WTC11 (cell line): Measurements from ENCODE around the gene ZSWIM4. TPM values are rescaled to one million over a fixed set of nuclear protein-coding genes. Genes with fewer than 3 reads are reported as not detected.

ENCODE experiments used
- ATAC-seq: fragments of 200-7000 bp; cut with Tn5 transposase; 2 replicates; pipeline ENCODE4 v1.10.0; 2021; ENCODE audit warnings: mild to moderate bottlenecking, moderate library complexity
- CTCF ChIA-PET: fragments of 300-600 bp; sonication (Branson Sonifier 250); formaldehyde crosslinking; loops from one replicate; lab custom pipeline; 2021; ENCODE audit warnings: antibody characterized with exemption; lab: Charles Lee
- POLR2A ChIA-PET: fragments of 350-600 bp; sonication (Branson Sonifier 250); formaldehyde crosslinking; loops from one replicate; lab custom pipeline; 2021; ENCODE audit warnings: antibody characterized with exemption; lab: Charles Lee
- DNase-seq: peaks from one replicate; pipeline ENCODE4 v3.0.0; 2021; ENCODE audit warnings: low spot score
- H3K27ac Mint-ChIP-seq: 2 replicates; pipeline ENCODE4 v1.8.0; 2021; ENCODE audit warnings: mixed read lengths
- H3K27me3 Mint-ChIP-seq: 2 replicates; pipeline ENCODE4 v1.8.0; 2021; ENCODE audit warnings: low read depth, mild to moderate bottlenecking, moderate library complexity, mixed read lengths
- H3K36me3 Mint-ChIP-seq: 2 replicates; pipeline ENCODE4 v1.8.0; 2021; ENCODE audit warnings: mixed read lengths
- H3K4me1 Mint-ChIP-seq: 2 replicates; pipeline ENCODE4 v1.8.0; 2022; ENCODE audit warnings: mixed read lengths
- H3K4me3 Mint-ChIP-seq: 2 replicates; pipeline ENCODE4 v1.8.0; 2021; ENCODE audit warnings: mild to moderate bottlenecking, moderate library complexity, mixed read lengths
- H3K9me3 Mint-ChIP-seq: 2 replicates; pipeline ENCODE4 v1.8.0; 2021; ENCODE audit warnings: mixed read lengths
- FOXK1 ChIP-seq: sonication (generic); formaldehyde crosslinking; IDR thresholded peaks from 2 replicates; pipeline ENCODE4 v1.8.0; 2022; ENCODE audit warnings: mild to moderate bottlenecking, moderate library complexity, missing genetic modification reagents
- MXD4 ChIP-seq: fragments of 250-450 bp; sonication (Bioruptor Pico); IDR thresholded peaks from 2 replicates; pipeline ENCODE4 v1.8.0; 2021; ENCODE audit warnings: mild to moderate bottlenecking, moderate library complexity, borderline replicate concordance
- NR1H2 ChIP-seq: sonication (generic); formaldehyde crosslinking; IDR thresholded peaks from 2 replicates; pipeline ENCODE4 v1.9.0; 2021; ENCODE audit warnings: mild to moderate bottlenecking, moderate library complexity, missing genetic modification reagents
- NR2C2 ChIP-seq: sonication (generic); formaldehyde crosslinking; IDR thresholded peaks from 2 replicates; pipeline ENCODE4 v1.8.0; 2022; ENCODE audit warnings: mild to moderate bottlenecking, missing genetic modification reagents
- OVOL2 ChIP-seq: fragments of 250-450 bp; sonication (Bioruptor Pico); IDR thresholded peaks from 2 replicates; pipeline ENCODE4 v1.9.0; 2021; ENCODE audit warnings: mild to moderate bottlenecking, borderline replicate concordance
- RORB ChIP-seq: fragments of 250-450 bp; sonication (Bioruptor Pico); IDR thresholded peaks from 2 replicates; pipeline ENCODE4 v1.9.0; 2021; ENCODE audit warnings: mild to moderate bottlenecking
- SP1 ChIP-seq: sonication (generic); formaldehyde crosslinking; conservative IDR thresholded peaks from 2 replicates; pipeline ENCODE4 v1.8.1; 2022; ENCODE audit warnings: missing genetic modification reagents
- ZNF232 ChIP-seq: sonication (generic); formaldehyde crosslinking; IDR thresholded peaks from 2 replicates; pipeline ENCODE4 v1.8.0; 2022; ENCODE audit warnings: mild to moderate bottlenecking, missing genetic modification reagents
- total RNA-seq: library from RNA; stranded (reverse); gene quantifications from 3 replicates; pipeline ENCODE4 v1.2.3, GENCODE V29; 2021
- TF ChIP-seq, protein P1 (sequence below): sonication (generic); formaldehyde crosslinking; conservative IDR thresholded peaks from 2 replicates; pipeline ENCODE4 v1.8.1; 2023; ENCODE audit warnings: mild to moderate bottlenecking, low read depth, missing genetic modification reagents, moderate library complexity
- TF ChIP-seq, protein P2 (sequence below): sonication (generic); formaldehyde crosslinking; IDR thresholded peaks from 2 replicates; pipeline ENCODE4 v1.8.1; 2023; ENCODE audit warnings: mild to moderate bottlenecking, missing genetic modification reagents
- TF ChIP-seq, protein P3 (sequence below): sonication (generic); formaldehyde crosslinking; IDR thresholded peaks from 2 replicates; pipeline ENCODE4 v1.8.1; 2023; ENCODE audit warnings: mild to moderate bottlenecking, moderate library complexity, missing genetic modification reagents
- TF ChIP-seq, protein P4 (sequence below): sonication (generic); formaldehyde crosslinking; IDR thresholded peaks from 2 replicates; pipeline ENCODE4 v1.8.1; 2022; ENCODE audit warnings: low read depth, mild to moderate bottlenecking, moderate library complexity, missing genetic modification reagents, borderline replicate concordance
- TF ChIP-seq, protein P5 (sequence below): fragments of 250-450 bp; sonication (Bioruptor Pico); IDR thresholded peaks from 2 replicates; pipeline ENCODE4 v1.9.0; 2021; ENCODE audit warnings: mild to moderate bottlenecking, borderline replicate concordance
- TF ChIP-seq, protein P6 (sequence below): sonication (generic); formaldehyde crosslinking; IDR thresholded peaks from 2 replicates; pipeline ENCODE4 v1.8.1; 2022; ENCODE audit warnings: mild to moderate bottlenecking, moderate library complexity, missing genetic modification reagents

The ZSWIM4 gene
- total RNA-seq, 1 experiment from 2014 or later = 33.4 TPM

DNA sequence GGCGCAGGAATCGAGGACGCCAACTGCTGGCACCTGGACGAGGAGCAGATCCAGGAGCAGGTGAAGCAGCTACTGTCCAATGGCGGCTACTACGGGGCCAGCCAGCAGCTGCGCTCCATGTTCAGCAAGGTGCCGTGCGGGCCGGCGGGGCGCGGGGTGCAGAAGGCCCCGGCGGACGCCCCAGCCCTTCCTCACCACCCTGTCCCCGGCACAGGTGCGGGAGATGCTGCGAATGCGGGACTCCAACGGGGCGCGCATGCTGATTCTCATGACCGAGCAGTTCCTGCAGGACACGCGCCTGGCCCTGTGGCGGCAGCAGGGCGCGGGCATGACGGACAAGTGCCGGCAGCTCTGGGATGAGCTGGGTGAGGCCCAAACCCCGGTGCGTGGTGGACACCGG lies 13.6 kb downstream of the ZSWIM4 start (continued):
- TF ChIP-seq, protein P1, sequence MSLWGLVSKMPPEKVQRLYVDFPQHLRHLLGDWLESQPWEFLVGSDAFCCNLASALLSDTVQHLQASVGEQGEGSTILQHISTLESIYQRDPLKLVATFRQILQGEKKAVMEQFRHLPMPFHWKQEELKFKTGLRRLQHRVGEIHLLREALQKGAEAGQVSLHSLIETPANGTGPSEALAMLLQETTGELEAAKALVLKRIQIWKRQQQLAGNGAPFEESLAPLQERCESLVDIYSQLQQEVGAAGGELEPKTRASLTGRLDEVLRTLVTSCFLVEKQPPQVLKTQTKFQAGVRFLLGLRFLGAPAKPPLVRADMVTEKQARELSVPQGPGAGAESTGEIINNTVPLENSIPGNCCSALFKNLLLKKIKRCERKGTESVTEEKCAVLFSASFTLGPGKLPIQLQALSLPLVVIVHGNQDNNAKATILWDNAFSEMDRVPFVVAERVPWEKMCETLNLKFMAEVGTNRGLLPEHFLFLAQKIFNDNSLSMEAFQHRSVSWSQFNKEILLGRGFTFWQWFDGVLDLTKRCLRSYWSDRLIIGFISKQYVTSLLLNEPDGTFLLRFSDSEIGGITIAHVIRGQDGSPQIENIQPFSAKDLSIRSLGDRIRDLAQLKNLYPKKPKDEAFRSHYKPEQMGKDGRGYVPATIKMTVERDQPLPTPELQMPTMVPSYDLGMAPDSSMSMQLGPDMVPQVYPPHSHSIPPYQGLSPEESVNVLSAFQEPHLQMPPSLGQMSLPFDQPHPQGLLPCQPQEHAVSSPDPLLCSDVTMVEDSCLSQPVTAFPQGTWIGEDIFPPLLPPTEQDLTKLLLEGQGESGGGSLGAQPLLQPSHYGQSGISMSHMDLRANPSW (CRISPR knock-in tag) = no peak

DNA sequence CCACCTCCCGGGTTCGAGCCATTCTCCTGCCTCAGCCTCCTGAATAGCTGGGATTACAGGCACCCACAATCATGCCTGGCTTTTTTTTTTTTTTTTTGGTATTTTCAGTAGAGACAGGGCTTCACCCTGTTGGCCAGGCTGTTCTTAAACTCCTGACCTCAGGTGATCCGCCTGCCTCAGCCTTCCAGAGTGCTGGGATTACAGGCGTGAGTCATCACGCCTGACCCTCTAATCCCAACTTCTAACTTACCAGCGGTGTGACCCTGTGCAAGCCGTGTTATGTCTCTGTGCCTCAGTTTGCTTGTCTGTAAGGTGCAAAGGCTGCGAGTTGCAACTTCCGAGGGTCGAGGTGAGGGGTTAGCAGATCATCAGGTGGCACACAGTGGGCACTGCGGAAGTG lies 17.3 kb downstream of the ZSWIM4 start:
- TF ChIP-seq MXD4 (CRISPR knock-in tag) = no peak
- TF ChIP-seq FOXK1 (CRISPR knock-in tag) = no peak
- no peak for TF ChIP-seq RORB (CRISPR knock-in tag)
- no peak for TF ChIP-seq OVOL2 (CRISPR knock-in tag)
- TF ChIP-seq, protein P2, sequence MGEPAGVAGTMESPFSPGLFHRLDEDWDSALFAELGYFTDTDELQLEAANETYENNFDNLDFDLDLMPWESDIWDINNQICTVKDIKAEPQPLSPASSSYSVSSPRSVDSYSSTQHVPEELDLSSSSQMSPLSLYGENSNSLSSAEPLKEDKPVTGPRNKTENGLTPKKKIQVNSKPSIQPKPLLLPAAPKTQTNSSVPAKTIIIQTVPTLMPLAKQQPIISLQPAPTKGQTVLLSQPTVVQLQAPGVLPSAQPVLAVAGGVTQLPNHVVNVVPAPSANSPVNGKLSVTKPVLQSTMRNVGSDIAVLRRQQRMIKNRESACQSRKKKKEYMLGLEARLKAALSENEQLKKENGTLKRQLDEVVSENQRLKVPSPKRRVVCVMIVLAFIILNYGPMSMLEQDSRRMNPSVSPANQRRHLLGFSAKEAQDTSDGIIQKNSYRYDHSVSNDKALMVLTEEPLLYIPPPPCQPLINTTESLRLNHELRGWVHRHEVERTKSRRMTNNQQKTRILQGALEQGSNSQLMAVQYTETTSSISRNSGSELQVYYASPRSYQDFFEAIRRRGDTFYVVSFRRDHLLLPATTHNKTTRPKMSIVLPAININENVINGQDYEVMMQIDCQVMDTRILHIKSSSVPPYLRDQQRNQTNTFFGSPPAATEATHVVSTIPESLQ = no peak
- TF ChIP-seq NR1H2 (CRISPR knock-in tag) = no peak
- TF ChIP-seq, protein P3, sequence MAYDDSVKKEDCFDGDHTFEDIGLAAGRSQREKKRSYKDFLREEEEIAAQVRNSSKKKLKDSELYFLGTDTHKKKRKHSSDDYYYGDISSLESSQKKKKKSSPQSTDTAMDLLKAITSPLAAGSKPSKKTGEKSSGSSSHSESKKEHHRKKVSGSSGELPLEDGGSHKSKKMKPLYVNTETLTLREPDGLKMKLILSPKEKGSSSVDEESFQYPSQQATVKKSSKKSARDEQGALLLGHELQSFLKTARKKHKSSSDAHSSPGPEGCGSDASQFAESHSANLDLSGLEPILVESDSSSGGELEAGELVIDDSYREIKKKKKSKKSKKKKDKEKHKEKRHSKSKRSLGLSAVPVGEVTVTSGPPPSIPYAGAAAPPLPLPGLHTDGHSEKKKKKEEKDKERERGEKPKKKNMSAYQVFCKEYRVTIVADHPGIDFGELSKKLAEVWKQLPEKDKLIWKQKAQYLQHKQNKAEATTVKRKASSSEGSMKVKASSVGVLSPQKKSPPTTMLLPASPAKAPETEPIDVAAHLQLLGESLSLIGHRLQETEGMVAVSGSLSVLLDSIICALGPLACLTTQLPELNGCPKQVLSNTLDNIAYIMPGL (CRISPR knock-in tag) = no peak
- no peak for TF ChIP-seq SP1 (CRISPR knock-in tag)
- TF ChIP-seq, protein P4, sequence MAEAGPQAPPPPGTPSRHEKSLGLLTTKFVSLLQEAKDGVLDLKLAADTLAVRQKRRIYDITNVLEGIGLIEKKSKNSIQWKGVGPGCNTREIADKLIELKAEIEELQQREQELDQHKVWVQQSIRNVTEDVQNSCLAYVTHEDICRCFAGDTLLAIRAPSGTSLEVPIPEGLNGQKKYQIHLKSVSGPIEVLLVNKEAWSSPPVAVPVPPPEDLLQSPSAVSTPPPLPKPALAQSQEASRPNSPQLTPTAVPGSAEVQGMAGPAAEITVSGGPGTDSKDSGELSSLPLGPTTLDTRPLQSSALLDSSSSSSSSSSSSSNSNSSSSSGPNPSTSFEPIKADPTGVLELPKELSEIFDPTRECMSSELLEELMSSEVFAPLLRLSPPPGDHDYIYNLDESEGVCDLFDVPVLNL (CRISPR knock-in tag) = no peak
- no peak for TF ChIP-seq ZNF232
- no peak for TF ChIP-seq NR2C2
- TF ChIP-seq, protein P5, sequence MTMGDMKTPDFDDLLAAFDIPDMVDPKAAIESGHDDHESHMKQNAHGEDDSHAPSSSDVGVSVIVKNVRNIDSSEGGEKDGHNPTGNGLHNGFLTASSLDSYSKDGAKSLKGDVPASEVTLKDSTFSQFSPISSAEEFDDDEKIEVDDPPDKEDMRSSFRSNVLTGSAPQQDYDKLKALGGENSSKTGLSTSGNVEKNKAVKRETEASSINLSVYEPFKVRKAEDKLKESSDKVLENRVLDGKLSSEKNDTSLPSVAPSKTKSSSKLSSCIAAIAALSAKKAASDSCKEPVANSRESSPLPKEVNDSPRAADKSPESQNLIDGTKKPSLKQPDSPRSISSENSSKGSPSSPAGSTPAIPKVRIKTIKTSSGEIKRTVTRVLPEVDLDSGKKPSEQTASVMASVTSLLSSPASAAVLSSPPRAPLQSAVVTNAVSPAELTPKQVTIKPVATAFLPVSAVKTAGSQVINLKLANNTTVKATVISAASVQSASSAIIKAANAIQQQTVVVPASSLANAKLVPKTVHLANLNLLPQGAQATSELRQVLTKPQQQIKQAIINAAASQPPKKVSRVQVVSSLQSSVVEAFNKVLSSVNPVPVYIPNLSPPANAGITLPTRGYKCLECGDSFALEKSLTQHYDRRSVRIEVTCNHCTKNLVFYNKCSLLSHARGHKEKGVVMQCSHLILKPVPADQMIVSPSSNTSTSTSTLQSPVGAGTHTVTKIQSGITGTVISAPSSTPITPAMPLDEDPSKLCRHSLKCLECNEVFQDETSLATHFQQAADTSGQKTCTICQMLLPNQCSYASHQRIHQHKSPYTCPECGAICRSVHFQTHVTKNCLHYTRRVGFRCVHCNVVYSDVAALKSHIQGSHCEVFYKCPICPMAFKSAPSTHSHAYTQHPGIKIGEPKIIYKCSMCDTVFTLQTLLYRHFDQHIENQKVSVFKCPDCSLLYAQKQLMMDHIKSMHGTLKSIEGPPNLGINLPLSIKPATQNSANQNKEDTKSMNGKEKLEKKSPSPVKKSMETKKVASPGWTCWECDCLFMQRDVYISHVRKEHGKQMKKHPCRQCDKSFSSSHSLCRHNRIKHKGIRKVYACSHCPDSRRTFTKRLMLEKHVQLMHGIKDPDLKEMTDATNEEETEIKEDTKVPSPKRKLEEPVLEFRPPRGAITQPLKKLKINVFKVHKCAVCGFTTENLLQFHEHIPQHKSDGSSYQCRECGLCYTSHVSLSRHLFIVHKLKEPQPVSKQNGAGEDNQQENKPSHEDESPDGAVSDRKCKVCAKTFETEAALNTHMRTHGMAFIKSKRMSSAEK (CRISPR knock-in tag) = no peak
- TF ChIP-seq, protein P6, sequence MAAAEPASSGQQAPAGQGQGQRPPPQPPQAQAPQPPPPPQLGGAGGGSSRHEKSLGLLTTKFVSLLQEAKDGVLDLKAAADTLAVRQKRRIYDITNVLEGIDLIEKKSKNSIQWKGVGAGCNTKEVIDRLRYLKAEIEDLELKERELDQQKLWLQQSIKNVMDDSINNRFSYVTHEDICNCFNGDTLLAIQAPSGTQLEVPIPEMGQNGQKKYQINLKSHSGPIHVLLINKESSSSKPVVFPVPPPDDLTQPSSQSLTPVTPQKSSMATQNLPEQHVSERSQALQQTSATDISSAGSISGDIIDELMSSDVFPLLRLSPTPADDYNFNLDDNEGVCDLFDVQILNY = no peak
- TF ChIP-seq, all 79 proteins: peak for 0
- Mint-ChIP-seq H3K36me3 (peaks cover 29% of the 10 kb centered on the region), H3K27me3 (no peaks in the 10 kb centered on the region), H3K27ac (no peak overlapping the region), H3K9me3 (no peaks in the 10 kb centered on the region), H3K4me3 (no peak overlapping the region), H3K4me1 (no peaks in the 10 kb centered on the region)
- DNase-seq (no peak), ATAC-seq (no peak)
- ChIA-PET POLR2A (interaction anchor here (0.6 to 0.7 kb wide), 3 partner anchors 12 to 706 kb away, joined by 3 to 7 read pairs (median 5); partner anchors contain the start of gene DNAJB1), CTCF (no interaction called here)
